ENCODE results near the gene LSM3. TPM values are rescaled to one million over a fixed set of nuclear protein-coding genes. Genes with fewer than 3 reads are reported as not detected.

Gene LSM3
- total RNA-seq, 1 experiment from 2014 or later = 17.4 TPM

GRCh38 chr3:14154276-14154675, 24.3 kb upstream of the LSM3 start:
- no peak overlapping the region for H3K27ac ChIP-seq (ENCODE audit: low read depth, low read length)
- ChIA-PET POLR2A (no interaction called here), CTCF (no interaction called here), RAD21 (ENCODE audit: low non-redundant PET in 1 of 2, low total read pairs in 2 of 2, uncharacterized antibody in 2 of 2, unreplicated experiment in 2 of 2) (no interaction called here)
- H3K4me3 ChIP-seq (replicated peaks in 1 of 2; ENCODE audit: low read depth in 1 of 2, low read length in 2 of 2) = no peak overlapping the region
- ATAC-seq = no peak
- H3K9me3 ChIP-seq (ENCODE audit: control insufficient read depth in 1 of 2, insufficient read depth in 1 of 2, low read depth in 1 of 2, low read length in 2 of 2) = no peaks in the 10 kb centered on the region
- H3K27me3 ChIP-seq (ENCODE audit: insufficient read depth, low read length) = no peaks in the 10 kb centered on the region
- no peaks in the 10 kb centered on the region for H3K79me2 ChIP-seq (ENCODE audit: insufficient read depth, low read length)
- no peak overlapping the region for H3K4me2 ChIP-seq (ENCODE audit: low read length)
- no peak for TF ChIP-seq POLR2A (IDR thresholded peaks at IDR 0.05; ENCODE audit: borderline replicate concordance, extremely low read depth, insufficient read depth, insufficient read length)
- no peak for TF ChIP-seq SP1 (IDR thresholded peaks at IDR 0.05; ENCODE audit: low read depth)
- TF ChIP-seq EGR1 (IDR thresholded peaks at IDR 0.05; ENCODE audit: low read depth) = no peak
- TF ChIP-seq, protein P1, sequence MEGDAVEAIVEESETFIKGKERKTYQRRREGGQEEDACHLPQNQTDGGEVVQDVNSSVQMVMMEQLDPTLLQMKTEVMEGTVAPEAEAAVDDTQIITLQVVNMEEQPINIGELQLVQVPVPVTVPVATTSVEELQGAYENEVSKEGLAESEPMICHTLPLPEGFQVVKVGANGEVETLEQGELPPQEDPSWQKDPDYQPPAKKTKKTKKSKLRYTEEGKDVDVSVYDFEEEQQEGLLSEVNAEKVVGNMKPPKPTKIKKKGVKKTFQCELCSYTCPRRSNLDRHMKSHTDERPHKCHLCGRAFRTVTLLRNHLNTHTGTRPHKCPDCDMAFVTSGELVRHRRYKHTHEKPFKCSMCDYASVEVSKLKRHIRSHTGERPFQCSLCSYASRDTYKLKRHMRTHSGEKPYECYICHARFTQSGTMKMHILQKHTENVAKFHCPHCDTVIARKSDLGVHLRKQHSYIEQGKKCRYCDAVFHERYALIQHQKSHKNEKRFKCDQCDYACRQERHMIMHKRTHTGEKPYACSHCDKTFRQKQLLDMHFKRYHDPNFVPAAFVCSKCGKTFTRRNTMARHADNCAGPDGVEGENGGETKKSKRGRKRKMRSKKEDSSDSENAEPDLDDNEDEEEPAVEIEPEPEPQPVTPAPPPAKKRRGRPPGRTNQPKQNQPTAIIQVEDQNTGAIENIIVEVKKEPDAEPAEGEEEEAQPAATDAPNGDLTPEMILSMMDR (IDR thresholded peaks at IDR 0.05 in 2 of 3, conservative IDR thresholded peaks at IDR 0.05 in 1 of 3; ENCODE audit: borderline replicate concordance in 1 of 3, insufficient read depth in 1 of 3, low read depth in 2 of 3, low read length in 2 of 3) = no peak
- TF ChIP-seq EZH2 (IDR thresholded peaks at IDR 0.05) = no peak
- no peak for TF ChIP-seq CBX3 (IDR thresholded peaks at IDR 0.05; ENCODE audit: low read depth)
- TF ChIP-seq SIN3A (IDR thresholded peaks at IDR 0.05; ENCODE audit: low read depth) = no peak
- no peak for TF ChIP-seq SRF (IDR thresholded peaks at IDR 0.05; ENCODE audit: low read depth)
- no peak for TF ChIP-seq ATF3 (IDR thresholded peaks at IDR 0.05)
- TF ChIP-seq TCF7L2 (IDR thresholded peaks at IDR 0.05; ENCODE audit: borderline replicate concordance, extremely low read depth, insufficient read depth, insufficient read length) = no peak
- TF ChIP-seq, protein P2, sequence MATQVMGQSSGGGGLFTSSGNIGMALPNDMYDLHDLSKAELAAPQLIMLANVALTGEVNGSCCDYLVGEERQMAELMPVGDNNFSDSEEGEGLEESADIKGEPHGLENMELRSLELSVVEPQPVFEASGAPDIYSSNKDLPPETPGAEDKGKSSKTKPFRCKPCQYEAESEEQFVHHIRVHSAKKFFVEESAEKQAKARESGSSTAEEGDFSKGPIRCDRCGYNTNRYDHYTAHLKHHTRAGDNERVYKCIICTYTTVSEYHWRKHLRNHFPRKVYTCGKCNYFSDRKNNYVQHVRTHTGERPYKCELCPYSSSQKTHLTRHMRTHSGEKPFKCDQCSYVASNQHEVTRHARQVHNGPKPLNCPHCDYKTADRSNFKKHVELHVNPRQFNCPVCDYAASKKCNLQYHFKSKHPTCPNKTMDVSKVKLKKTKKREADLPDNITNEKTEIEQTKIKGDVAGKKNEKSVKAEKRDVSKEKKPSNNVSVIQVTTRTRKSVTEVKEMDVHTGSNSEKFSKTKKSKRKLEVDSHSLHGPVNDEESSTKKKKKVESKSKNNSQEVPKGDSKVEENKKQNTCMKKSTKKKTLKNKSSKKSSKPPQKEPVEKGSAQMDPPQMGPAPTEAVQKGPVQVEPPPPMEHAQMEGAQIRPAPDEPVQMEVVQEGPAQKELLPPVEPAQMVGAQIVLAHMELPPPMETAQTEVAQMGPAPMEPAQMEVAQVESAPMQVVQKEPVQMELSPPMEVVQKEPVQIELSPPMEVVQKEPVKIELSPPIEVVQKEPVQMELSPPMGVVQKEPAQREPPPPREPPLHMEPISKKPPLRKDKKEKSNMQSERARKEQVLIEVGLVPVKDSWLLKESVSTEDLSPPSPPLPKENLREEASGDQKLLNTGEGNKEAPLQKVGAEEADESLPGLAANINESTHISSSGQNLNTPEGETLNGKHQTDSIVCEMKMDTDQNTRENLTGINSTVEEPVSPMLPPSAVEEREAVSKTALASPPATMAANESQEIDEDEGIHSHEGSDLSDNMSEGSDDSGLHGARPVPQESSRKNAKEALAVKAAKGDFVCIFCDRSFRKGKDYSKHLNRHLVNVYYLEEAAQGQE (IDR thresholded peaks at IDR 0.05; ENCODE audit: low read depth) = no peak
- TF ChIP-seq RAD21 (IDR thresholded peaks at IDR 0.05; ENCODE audit: low read depth) = no peak
- no peak for TF ChIP-seq ZNF274 (IDR thresholded peaks at IDR 0.05; ENCODE audit: low read depth, low read length)
- TF ChIP-seq POLR2AphosphoS5 (IDR thresholded peaks at IDR 0.05; ENCODE audit: low read depth, low read length) = no peak
- TF ChIP-seq MAX (IDR thresholded peaks at IDR 0.05) = no peak
- TF ChIP-seq EZH2phosphoT487 (IDR thresholded peaks at IDR 0.05; ENCODE audit: borderline replicate concordance) = no peak
- no TSS peak for BruUV-seq (replicated peaks)
- DNase-seq (ENCODE audit: low read depth, low spot score) = no peak
- no peak overlapping the region for H2AFZ ChIP-seq (ENCODE audit: low read depth, low read length, poor library complexity, severe bottlenecking)
- H3K9ac ChIP-seq (ENCODE audit: low read length) = no peak overlapping the region
- intact Hi-C loops (cut with micrococcal nuclease) = no loop called here
- H3K9me2 ChIP-seq (ENCODE audit: insufficient read depth) = no peaks in the 10 kb centered on the region
- H3K4me1 ChIP-seq (ENCODE audit: control insufficient read depth in 1 of 2, insufficient read depth in 2 of 2, low read length in 2 of 2) = no peaks in the 10 kb centered on the region
- no peaks in the 10 kb centered on the region for H4K20me1 ChIP-seq (ENCODE audit: insufficient read depth)
- peaks cover 20 to 34% of the 10 kb centered on the region in 2 experiments; a peak in 3 of 4 replicates for H3K36me3 ChIP-seq (ENCODE audit: control insufficient read depth in 1 of 2, insufficient read depth in 2 of 2, low read length in 2 of 2)

All from HCT116 (cell line).